HepG2 (cell line): Measurements from ENCODE around the gene EYA4. TPM values are rescaled to one million over a fixed set of nuclear protein-coding genes. Genes with fewer than 3 reads are reported as not detected.

Source experiments
- ATAC-seq: fragments of 200-7000 bp; cut with Tn5 transposase; 3 replicates; pipeline ENCODE4 v1.9.1; 2020; ENCODE audit warnings: mild to moderate bottlenecking, moderate library complexity
- BruUV-seq: library from RNA; stranded (reverse); fragments of 400-500 nt; replicated peaks from 2 replicates; lab custom pipeline; 2021; lab: Mats Ljungman, UMichigan
- CTCF ChIA-PET: fragments of 300-600 bp; formaldehyde crosslinking; extraction: SDS; loops from one replicate; lab custom pipeline; 2021; ENCODE audit warnings: low total read pairs, inconsistent platforms, low intra/inter-chr PET ratio; lab: Yijun Ruan, JAX
- POLR2A ChIA-PET: fragments of 350-600 bp; sonication (Branson Sonifier 250); formaldehyde crosslinking; loops from one replicate; lab custom pipeline; 2020; ENCODE audit warnings: antibody characterized with exemption, inconsistent platforms; lab: Yijun Ruan, JAX
- DNase-seq: peaks from one replicate; pipeline ENCODE4 v3.0.0-alpha.2; 2015; ENCODE audit warnings: low spot score
- FAIRE-seq: peaks from 3 replicates; lab custom pipeline; 2011; peaks lifted over from hg19 to GRCh38; lab: Jason Lieb, UNC
- H2AFZ ChIP-seq: one replicate; pipeline ENCODE4 v1.6.1; 2011; ENCODE audit warnings: low read length, inconsistent platforms
- H3K27ac ChIP-seq: fragments of 300-600 bp; 3 replicates; pipeline ENCODE4 v1.8.0; 2011; ENCODE audit warnings: mixed run types, mild to moderate bottlenecking, mixed read lengths, low read length, inconsistent platforms; ENCODE audit not compliant: insufficient read depth; ENCODE audit errors: extremely low read length
- H3K27me3 ChIP-seq, 2 experiments: fragments of 200-600 bp in 1 of 2; 2 replicates in 1 of 2; 3 replicates in 1 of 2; pipeline versions ENCODE4 v1.6.0 to v1.8.0; 2011; ENCODE audit warnings: low read length in 2 of 2, mild to moderate bottlenecking in 2 of 2, moderate library complexity in 2 of 2, inconsistent platforms in 1 of 2; ENCODE audit not compliant: insufficient read depth in 2 of 2, control insufficient read depth in 1 of 2
- H3K36me3 ChIP-seq, 2 experiments: fragments of 200-600 bp in 1 of 2; replicated peaks in 1 of 2; 2 replicates in 1 of 2; 3 replicates in 1 of 2; pipeline versions ENCODE4 v1.5.1 to v1.8.0; 2011; ENCODE audit warnings: low read length in 2 of 2, inconsistent platforms in 1 of 2; ENCODE audit not compliant: insufficient read depth in 2 of 2, control insufficient read depth in 1 of 2
- H3K4me1 ChIP-seq: 2 replicates; pipeline ENCODE4 v1.5.1; 2012; ENCODE audit warnings: low read length, inconsistent platforms; ENCODE audit not compliant: insufficient read depth
- H3K4me2 ChIP-seq: 2 replicates; pipeline ENCODE4 v1.6.0; 2011; ENCODE audit warnings: low read depth, low read length, inconsistent platforms
- H3K4me3 ChIP-seq, 3 experiments: fragments of 200-600 bp in 1 of 3; sonication (generic), shearing (Covaris generic) in 1 of 3; replicated peaks in 1 of 3; 2 replicates each; pipeline ENCODE4 v1.5.1; 2011 to 2016; ENCODE audit warnings: low read length in 3 of 3, inconsistent platforms in 2 of 3, low read depth in 2 of 3, mild to moderate bottlenecking in 2 of 3, control low read depth in 1 of 3, mixed read lengths in 1 of 3; ENCODE audit not compliant: insufficient read depth in 1 of 3
- H3K79me2 ChIP-seq: one replicate; pipeline ENCODE4 v1.6.1; 2011; ENCODE audit warnings: low read length, inconsistent platforms; ENCODE audit not compliant: insufficient read depth
- H3K9ac ChIP-seq: 2 replicates; pipeline ENCODE4 v1.6.0; 2011; ENCODE audit warnings: mild to moderate bottlenecking, low read depth, low read length, inconsistent platforms; ENCODE audit not compliant: insufficient read depth
- H3K9me3 ChIP-seq: 2 replicates; pipeline ENCODE4 v1.5.1; 2012; ENCODE audit warnings: mild to moderate bottlenecking, low read length
- H4K20me1 ChIP-seq: 2 replicates; pipeline ENCODE4 v1.6.0; 2011; ENCODE audit warnings: inconsistent platforms, mild to moderate bottlenecking, low read length, moderate library complexity; ENCODE audit not compliant: insufficient read depth
- BRD4 ChIP-seq: sonication (generic); formaldehyde crosslinking; IDR thresholded peaks from 2 replicates; pipeline ENCODE4 v1.4.0; 2020; ENCODE audit warnings: missing genetic modification reagents
- CENPT ChIP-seq: sonication (generic); formaldehyde crosslinking; IDR thresholded peaks from 2 replicates; pipeline ENCODE4 v1.8.0; 2022; ENCODE audit warnings: low read depth, mild to moderate bottlenecking, moderate library complexity, missing genetic modification reagents
- CHD2 ChIP-seq: IDR thresholded peaks from 2 replicates; pipeline ENCODE4 v1.6.1; 2011; ENCODE audit warnings: low read depth, low read length, improper control_type of control experiment
- FLYWCH1 ChIP-seq: sonication (generic); formaldehyde crosslinking; IDR thresholded peaks from 2 replicates; pipeline ENCODE4 v1.8.1; 2023; ENCODE audit warnings: mild to moderate bottlenecking, missing genetic modification reagents
- HMG20A ChIP-seq: IDR thresholded peaks from 2 replicates; pipeline ENCODE4 v1.6.1; 2016; ENCODE audit warnings: borderline replicate concordance
- KDM5B ChIP-seq: sonication (generic); formaldehyde crosslinking; IDR thresholded peaks from 2 replicates; pipeline ENCODE4 v1.4.0; 2020; ENCODE audit warnings: missing genetic modification reagents, mild to moderate bottlenecking, borderline replicate concordance
- MAFF ChIP-seq: IDR thresholded peaks from 2 replicates; pipeline ENCODE4 v1.6.1; 2011; ENCODE audit warnings: low read depth, low read length, improper control_type of control experiment
- NR2C2 ChIP-seq: sonication (generic); formaldehyde crosslinking; IDR thresholded peaks from 2 replicates; pipeline ENCODE4 v1.4.0; 2020; ENCODE audit warnings: missing genetic modification reagents, mild to moderate bottlenecking, moderate library complexity, borderline replicate concordance
- SIX4 ChIP-seq: sonication (generic); formaldehyde crosslinking; IDR thresholded peaks from 2 replicates; pipeline ENCODE4 v1.4.0; 2020; ENCODE audit warnings: missing genetic modification reagents
- SSRP1 ChIP-seq: IDR thresholded peaks from 2 replicates; pipeline ENCODE4 v1.6.1; 2016; ENCODE audit warnings: control low read depth
- STAT5B ChIP-seq: sonication (generic); formaldehyde crosslinking; IDR thresholded peaks from 2 replicates; pipeline ENCODE4 v1.4.0; 2020; ENCODE audit warnings: missing genetic modification reagents
- TARDBP ChIP-seq: sonication (generic); formaldehyde crosslinking; IDR thresholded peaks from 2 replicates; pipeline ENCODE4 v1.8.0; 2022; ENCODE audit warnings: mild to moderate bottlenecking, missing genetic modification reagents
- TCF7 ChIP-seq: sonication (generic); IDR thresholded peaks from 2 replicates; pipeline ENCODE4 v1.6.1; 2016; ENCODE audit warnings: antibody characterized with exemption, low read depth
- ZFP91 ChIP-seq: sonication (generic); formaldehyde crosslinking; IDR thresholded peaks from 2 replicates; pipeline ENCODE4 v1.9.0; 2022; ENCODE audit warnings: missing genetic modification reagents, mild to moderate bottlenecking, borderline replicate concordance
- ZHX2 ChIP-seq, 2 experiments: sonication (generic) in 1 of 2; formaldehyde crosslinking in 1 of 2; IDR thresholded peaks; 2 replicates each; pipeline versions ENCODE4 v1.6.1 to v1.9.0; 2014 to 2022; ENCODE audit warnings: antibody characterized with exemption in 1 of 2, borderline replicate concordance in 1 of 2, inconsistent platforms in 1 of 2, low read depth in 1 of 2, missing genetic modification reagents in 1 of 2
- WGBS: methylation state at CpG from one replicate; pipeline ENCODE4 v1.1.6; 2017; ENCODE audit warnings: low lambda C conversion rate; 5-methylcytosine and 5-hydroxymethylcytosine counted together
- in situ Hi-C: cut with HindIII; loops from 2 replicates; pipeline ENCODE4 v1.10.0; 2017; ENCODE audit warnings: low pct_unique_long_range_greater_than_20kb; ENCODE audit not compliant: extremely low pct_ligation_motif_present
- intact Hi-C: fragments of 100-400 bp; cut with micrococcal nuclease; formaldehyde crosslinking; loops from one replicate; pipeline ENCODE4 v1.10.0; 2022; ENCODE audit not compliant: unreplicated experiment
- polyA plus RNA-seq, 8 experiments: library from polyadenylated mRNA; depleted of rRNA in 3 of 8; stranded (reverse) in 7 of 8; unstranded in 1 of 8; fragments of >200 nt; fragmentation: Illumina TruSeq in 4 of 8; extraction: Trizol in 4 of 8; gene quantifications; 2 replicates each; pipeline versions ENCODE4 v1.2.1 to v1.2.3, GENCODE V29; 2011 to 2016; ENCODE audit warnings: low read depth in 4 of 8, missing spikeins in 1 of 8, mixed read lengths in 1 of 8; ENCODE audit not compliant: insufficient read depth in 1 of 8
- total RNA-seq, 5 experiments: library from RNA; depleted of rRNA; stranded (reverse); fragments of >200 nt; fragmentation: Illumina TruSeq; extraction: Trizol; gene quantifications; 2 replicates each; pipeline ENCODE4 v1.2.3, GENCODE V29; 2016; ENCODE audit warnings: low read depth in 1 of 5
- TF ChIP-seq, protein P1 (sequence below): sonication (generic); formaldehyde crosslinking; IDR thresholded peaks from 2 replicates; pipeline ENCODE4 v1.4.0; 2020; ENCODE audit warnings: missing genetic modification reagents
- TF ChIP-seq, protein P2 (sequence below): sonication (generic); formaldehyde crosslinking; IDR thresholded peaks from 2 replicates; pipeline ENCODE4 v1.8.1; 2023; ENCODE audit warnings: mild to moderate bottlenecking, missing genetic modification reagents, borderline replicate concordance

Gene EYA4
- total and polyA plus RNA-seq, 2 of the 13 experiments (the other 11 are each of a cell fraction or from before 2014, with no cell fraction given) = not detected

DNA sequence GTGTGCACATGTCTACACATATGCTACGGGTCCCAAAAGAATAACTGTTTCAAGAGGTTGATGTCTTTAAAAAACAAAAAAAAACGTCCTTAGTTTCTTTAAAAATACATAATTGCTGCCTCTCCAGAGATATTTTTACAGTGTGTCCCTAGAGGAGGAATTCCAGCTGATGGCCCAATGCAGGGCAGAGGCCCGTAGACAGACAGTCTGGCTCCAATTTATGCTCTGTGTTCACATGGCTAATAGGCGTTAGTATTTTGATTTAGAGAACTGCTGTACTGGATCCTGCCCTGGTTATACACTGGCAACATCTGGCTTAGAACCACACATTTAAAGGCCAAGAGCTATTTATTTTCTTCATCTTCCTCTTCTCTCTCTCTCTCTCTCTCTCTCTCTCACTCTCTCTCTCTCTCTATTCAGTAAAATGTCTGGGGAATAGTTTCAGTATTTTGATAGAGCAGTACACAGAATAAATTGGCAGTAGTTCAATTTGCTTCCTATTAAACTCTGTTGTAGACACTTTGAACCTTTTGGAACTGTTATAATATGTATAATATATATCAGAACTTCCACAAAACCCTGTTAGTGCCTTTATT is 260.6 kb downstream of the EYA4 start:
- no peaks in the 10 kb centered on the region for H3K36me3 ChIP-seq
- H3K27ac ChIP-seq = no peak overlapping the region
- POLR2A ChIA-PET = no interaction called here
- CTCF ChIA-PET = no interaction called here
- FAIRE-seq (no peak), ATAC-seq (no peak), DNase-seq (no peak)
- H4K20me1 ChIP-seq = no peaks in the 10 kb centered on the region
- no peak overlapping the region for H3K4me3 ChIP-seq
- no peaks in the 10 kb centered on the region for H3K9me3 ChIP-seq
- no peak overlapping the region for H2AFZ ChIP-seq
- in situ Hi-C loops (no loop called here), intact Hi-C loops (no loop called here)
- no peaks in the 10 kb centered on the region for H3K27me3 ChIP-seq
- no peaks in the 10 kb centered on the region for H3K4me1 ChIP-seq
- under 1% methylated on average over 4 of the region's 4 CpGs for WGBS
- H3K4me2 ChIP-seq = no peak overlapping the region
- no TSS peak for BruUV-seq
- no peaks in the 10 kb centered on the region for H3K79me2 ChIP-seq
- H3K9ac ChIP-seq = no peak overlapping the region
- TF ChIP-seq, protein P1, sequence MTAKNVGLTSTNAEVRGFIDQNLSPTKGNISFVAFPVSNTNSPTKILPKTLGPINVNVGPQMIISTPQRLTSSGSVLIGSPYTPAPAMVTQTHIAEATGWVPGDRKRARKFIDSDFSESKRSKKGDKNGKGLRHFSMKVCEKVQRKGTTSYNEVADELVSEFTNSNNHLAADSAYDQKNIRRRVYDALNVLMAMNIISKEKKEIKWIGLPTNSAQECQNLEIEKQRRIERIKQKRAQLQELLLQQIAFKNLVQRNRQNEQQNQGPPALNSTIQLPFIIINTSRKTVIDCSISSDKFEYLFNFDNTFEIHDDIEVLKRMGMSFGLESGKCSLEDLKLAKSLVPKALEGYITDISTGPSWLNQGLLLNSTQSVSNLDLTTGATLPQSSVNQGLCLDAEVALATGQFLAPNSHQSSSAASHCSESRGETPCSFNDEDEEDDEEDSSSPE (CRISPR knock-in tag) = no peak
- TF ChIP-seq TARDBP (no peak), NR2C2 (no peak), ZFP91 (no peak), STAT5B (no peak), SIX4 (no peak), FLYWCH1 (CRISPR knock-in tag) (no peak), MAFF (no peak), CENPT (no peak), ZHX2 (IDR thresholded peaks at IDR 0.05; ENCODE audit: low read depth) (no peak), ZHX2 (CRISPR knock-in tag; IDR thresholded peaks at IDR 0.05; ENCODE audit: borderline replicate concordance) (no peak), CHD2 (no peak), KDM5B (CRISPR knock-in tag) (no peak), HMG20A (CRISPR knock-in tag) (no peak), SSRP1 (CRISPR knock-in tag) (no peak), TCF7 (no peak), BRD4 (CRISPR knock-in tag) (no peak)
- TF ChIP-seq, protein P2, sequence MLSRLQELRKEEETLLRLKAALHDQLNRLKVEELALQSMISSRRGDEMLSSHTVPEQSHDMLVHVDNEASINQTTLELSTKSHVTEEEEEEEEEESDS (CRISPR knock-in tag) = no peak
